SK-N-SH (cell line): Measurements from ENCODE around the gene RAD51B.

Experiments used
- EZH2phosphoT487 ChIP-seq: fragments of 200-600 bp; sonication (generic); IDR thresholded peaks from 2 replicates; pipeline ENCODE4 v1.6.1; 2017; ENCODE audit warnings: low read depth, mixed run types, mild to moderate bottlenecking, antibody characterized with exemption, moderate library complexity, borderline replicate concordance
- FOXJ3 ChIP-seq: sonication (generic); formaldehyde crosslinking; IDR thresholded peaks from 2 replicates; pipeline ENCODE4 v1.5.1; 2020; ENCODE audit warnings: mild to moderate bottlenecking, missing genetic modification reagents
- GATA2 ChIP-seq: sonication (generic); formaldehyde crosslinking; IDR thresholded peaks from 2 replicates; pipeline ENCODE4 v1.5.0; 2020; ENCODE audit warnings: mild to moderate bottlenecking, missing genetic modification reagents
- POLR2AphosphoS5 ChIP-seq: IDR thresholded peaks from 2 replicates; pipeline ENCODE4 v1.6.1; 2012; ENCODE audit warnings: low read depth, low read length
- RXRA ChIP-seq: IDR thresholded peaks from 2 replicates; pipeline ENCODE4 v1.4.0; 2012; ENCODE audit warnings: low read depth, mild to moderate bottlenecking, borderline replicate concordance
- SIN3A ChIP-seq: IDR thresholded peaks from 2 replicates; pipeline ENCODE4 v1.6.1; 2012; ENCODE audit warnings: low read depth, mild to moderate bottlenecking, low read length, moderate library complexity, borderline replicate concordance
- SMC3 ChIP-seq: IDR thresholded peaks from 2 replicates; pipeline ENCODE4 v1.6.1; 2012; ENCODE audit warnings: low read depth, low read length, improper control_type of control experiment
- ZBTB33 ChIP-seq: IDR thresholded peaks from 2 replicates; pipeline ENCODE4 v1.4.0; 2012; ENCODE audit warnings: low read depth, borderline replicate concordance
- TF ChIP-seq, protein P1 (sequence below): fragments of 200-600 bp; sonication (generic); IDR thresholded peaks from 2 replicates; pipeline ENCODE4 v1.6.1; 2017; ENCODE audit warnings: antibody characterized with exemption, mild to moderate bottlenecking, moderate library complexity
- TF ChIP-seq, protein P2 (sequence below): IDR thresholded peaks from 2 replicates; pipeline ENCODE4 v1.4.0; 2012; ENCODE audit warnings: low read depth, borderline replicate concordance
- TF ChIP-seq, protein P3 (sequence below): IDR thresholded peaks from 2 replicates; pipeline ENCODE4 v1.6.1; 2012; ENCODE audit warnings: mild to moderate bottlenecking, low read depth, low read length, moderate library complexity

GRCh38 chr14:68097727-68098126, 278.1 kb downstream of the RAD51B start:
- TF ChIP-seq, protein P1, sequence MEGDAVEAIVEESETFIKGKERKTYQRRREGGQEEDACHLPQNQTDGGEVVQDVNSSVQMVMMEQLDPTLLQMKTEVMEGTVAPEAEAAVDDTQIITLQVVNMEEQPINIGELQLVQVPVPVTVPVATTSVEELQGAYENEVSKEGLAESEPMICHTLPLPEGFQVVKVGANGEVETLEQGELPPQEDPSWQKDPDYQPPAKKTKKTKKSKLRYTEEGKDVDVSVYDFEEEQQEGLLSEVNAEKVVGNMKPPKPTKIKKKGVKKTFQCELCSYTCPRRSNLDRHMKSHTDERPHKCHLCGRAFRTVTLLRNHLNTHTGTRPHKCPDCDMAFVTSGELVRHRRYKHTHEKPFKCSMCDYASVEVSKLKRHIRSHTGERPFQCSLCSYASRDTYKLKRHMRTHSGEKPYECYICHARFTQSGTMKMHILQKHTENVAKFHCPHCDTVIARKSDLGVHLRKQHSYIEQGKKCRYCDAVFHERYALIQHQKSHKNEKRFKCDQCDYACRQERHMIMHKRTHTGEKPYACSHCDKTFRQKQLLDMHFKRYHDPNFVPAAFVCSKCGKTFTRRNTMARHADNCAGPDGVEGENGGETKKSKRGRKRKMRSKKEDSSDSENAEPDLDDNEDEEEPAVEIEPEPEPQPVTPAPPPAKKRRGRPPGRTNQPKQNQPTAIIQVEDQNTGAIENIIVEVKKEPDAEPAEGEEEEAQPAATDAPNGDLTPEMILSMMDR = no peak
- no peak for TF ChIP-seq POLR2AphosphoS5
- TF ChIP-seq GATA2 = no peak
- TF ChIP-seq, protein P2, sequence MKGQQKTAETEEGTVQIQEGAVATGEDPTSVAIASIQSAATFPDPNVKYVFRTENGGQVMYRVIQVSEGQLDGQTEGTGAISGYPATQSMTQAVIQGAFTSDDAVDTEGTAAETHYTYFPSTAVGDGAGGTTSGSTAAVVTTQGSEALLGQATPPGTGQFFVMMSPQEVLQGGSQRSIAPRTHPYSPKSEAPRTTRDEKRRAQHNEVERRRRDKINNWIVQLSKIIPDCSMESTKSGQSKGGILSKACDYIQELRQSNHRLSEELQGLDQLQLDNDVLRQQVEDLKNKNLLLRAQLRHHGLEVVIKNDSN = no peak
- no peak for TF ChIP-seq RXRA
- TF ChIP-seq FOXJ3 (CRISPR knock-in tag) = no peak
- TF ChIP-seq ZBTB33 = no peak
- TF ChIP-seq SMC3 = no peak
- TF ChIP-seq, protein P3, sequence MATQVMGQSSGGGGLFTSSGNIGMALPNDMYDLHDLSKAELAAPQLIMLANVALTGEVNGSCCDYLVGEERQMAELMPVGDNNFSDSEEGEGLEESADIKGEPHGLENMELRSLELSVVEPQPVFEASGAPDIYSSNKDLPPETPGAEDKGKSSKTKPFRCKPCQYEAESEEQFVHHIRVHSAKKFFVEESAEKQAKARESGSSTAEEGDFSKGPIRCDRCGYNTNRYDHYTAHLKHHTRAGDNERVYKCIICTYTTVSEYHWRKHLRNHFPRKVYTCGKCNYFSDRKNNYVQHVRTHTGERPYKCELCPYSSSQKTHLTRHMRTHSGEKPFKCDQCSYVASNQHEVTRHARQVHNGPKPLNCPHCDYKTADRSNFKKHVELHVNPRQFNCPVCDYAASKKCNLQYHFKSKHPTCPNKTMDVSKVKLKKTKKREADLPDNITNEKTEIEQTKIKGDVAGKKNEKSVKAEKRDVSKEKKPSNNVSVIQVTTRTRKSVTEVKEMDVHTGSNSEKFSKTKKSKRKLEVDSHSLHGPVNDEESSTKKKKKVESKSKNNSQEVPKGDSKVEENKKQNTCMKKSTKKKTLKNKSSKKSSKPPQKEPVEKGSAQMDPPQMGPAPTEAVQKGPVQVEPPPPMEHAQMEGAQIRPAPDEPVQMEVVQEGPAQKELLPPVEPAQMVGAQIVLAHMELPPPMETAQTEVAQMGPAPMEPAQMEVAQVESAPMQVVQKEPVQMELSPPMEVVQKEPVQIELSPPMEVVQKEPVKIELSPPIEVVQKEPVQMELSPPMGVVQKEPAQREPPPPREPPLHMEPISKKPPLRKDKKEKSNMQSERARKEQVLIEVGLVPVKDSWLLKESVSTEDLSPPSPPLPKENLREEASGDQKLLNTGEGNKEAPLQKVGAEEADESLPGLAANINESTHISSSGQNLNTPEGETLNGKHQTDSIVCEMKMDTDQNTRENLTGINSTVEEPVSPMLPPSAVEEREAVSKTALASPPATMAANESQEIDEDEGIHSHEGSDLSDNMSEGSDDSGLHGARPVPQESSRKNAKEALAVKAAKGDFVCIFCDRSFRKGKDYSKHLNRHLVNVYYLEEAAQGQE = no peak
- TF ChIP-seq SIN3A = no peak
- TF ChIP-seq EZH2phosphoT487 = no peak
